ENCODE measurements around the gene POU6F2. TPM values are rescaled to one million over a fixed set of nuclear protein-coding genes. Genes with fewer than 3 reads are reported as not detected.

The POU6F2 gene
- total RNA-seq, 1 experiment from 2014 or later: not detected

DNA sequence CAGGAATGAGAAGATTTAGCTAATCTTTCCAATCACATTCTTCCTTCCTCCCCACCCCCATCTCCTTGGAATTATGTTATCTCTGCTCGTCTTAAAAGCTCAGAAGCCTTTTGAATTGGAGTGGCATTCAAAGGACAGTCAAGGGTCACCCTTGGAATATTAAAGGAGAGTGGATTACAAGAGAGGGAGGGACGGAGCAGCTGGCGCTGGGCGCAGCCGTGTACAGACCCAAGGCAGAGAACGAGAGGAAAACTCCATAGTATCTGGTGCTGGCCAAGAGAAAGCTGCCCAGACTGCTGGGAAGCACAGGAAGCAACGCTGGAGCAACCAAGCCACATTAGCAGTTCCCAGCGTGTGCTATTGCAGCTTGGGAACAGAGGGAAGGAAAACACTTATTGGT lies 95.7 kb downstream of the POU6F2 start:
- H3K27ac ChIP-seq (ENCODE audit: low read length): no peak overlapping the region
- intact Hi-C loops (cut with micrococcal nuclease; ENCODE audit: unreplicated experiment): no loop called here
- no peaks in the 10 kb centered on the region for H3K36me3 ChIP-seq (ENCODE audit: control insufficient read depth, insufficient read depth, low read length)
- H3K4me1 ChIP-seq (ENCODE audit: control insufficient read depth, insufficient read depth, low read length): no peaks in the 10 kb centered on the region
- no peak for DNase-seq (ENCODE audit: low read depth, low spot score)
- TF ChIP-seq, protein P1, sequence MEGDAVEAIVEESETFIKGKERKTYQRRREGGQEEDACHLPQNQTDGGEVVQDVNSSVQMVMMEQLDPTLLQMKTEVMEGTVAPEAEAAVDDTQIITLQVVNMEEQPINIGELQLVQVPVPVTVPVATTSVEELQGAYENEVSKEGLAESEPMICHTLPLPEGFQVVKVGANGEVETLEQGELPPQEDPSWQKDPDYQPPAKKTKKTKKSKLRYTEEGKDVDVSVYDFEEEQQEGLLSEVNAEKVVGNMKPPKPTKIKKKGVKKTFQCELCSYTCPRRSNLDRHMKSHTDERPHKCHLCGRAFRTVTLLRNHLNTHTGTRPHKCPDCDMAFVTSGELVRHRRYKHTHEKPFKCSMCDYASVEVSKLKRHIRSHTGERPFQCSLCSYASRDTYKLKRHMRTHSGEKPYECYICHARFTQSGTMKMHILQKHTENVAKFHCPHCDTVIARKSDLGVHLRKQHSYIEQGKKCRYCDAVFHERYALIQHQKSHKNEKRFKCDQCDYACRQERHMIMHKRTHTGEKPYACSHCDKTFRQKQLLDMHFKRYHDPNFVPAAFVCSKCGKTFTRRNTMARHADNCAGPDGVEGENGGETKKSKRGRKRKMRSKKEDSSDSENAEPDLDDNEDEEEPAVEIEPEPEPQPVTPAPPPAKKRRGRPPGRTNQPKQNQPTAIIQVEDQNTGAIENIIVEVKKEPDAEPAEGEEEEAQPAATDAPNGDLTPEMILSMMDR (IDR thresholded peaks at IDR 0.05): no peak
- no peaks in the 10 kb centered on the region for H3K27me3 ChIP-seq (ENCODE audit: control insufficient read depth, insufficient read depth, low read length)
- no peak overlapping the region for H3K4me3 ChIP-seq (ENCODE audit: low read depth in 2 of 2, low read length in 2 of 2)
- no peak for ATAC-seq
- H3K9me3 ChIP-seq (ENCODE audit: control insufficient read depth, insufficient read depth, low read depth, low read length): no peaks in the 10 kb centered on the region
- in situ Hi-C loops (cut with HindIII; ENCODE audit: low pct_unique_long_range_greater_than_20kb, low sequenced_read_pairs): no loop called here
- BruUV-seq (replicated peaks): no TSS peak
- POLR2A ChIA-PET: no interaction called here
- CTCF ChIA-PET: interaction anchor here (0.6 kb wide), 1 partner anchor 1503 kb away, joined by 3 read pairs; no protein-coding TSS in a partner anchor

DNA sequence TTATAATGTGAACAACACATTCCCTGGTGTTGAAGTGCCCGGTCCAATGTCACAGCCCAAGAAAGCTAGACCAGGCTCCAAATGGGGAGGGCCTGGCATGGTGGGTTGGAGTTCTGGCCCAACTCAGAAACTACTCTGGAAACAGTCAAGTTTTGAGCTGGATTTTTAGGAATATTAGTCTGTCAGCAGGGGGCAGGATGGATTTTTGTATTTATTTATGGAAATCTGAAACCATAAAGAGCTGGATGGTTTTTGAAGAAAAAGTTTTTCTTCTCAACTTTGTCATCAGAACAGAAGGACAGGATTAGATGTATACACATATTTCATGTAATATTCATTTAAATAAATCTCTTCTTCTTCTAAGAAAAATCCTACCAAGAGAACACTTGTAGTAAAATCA lies 97.5 kb downstream of the POU6F2 start:
- H3K27ac ChIP-seq (ENCODE audit: low read length): no peak overlapping the region
- ChIA-PET CTCF (no interaction called here), POLR2A (no interaction called here)
- no peaks in the 10 kb centered on the region for H3K36me3 ChIP-seq (ENCODE audit: control insufficient read depth, insufficient read depth, low read length)
- H3K27me3 ChIP-seq (ENCODE audit: control insufficient read depth, insufficient read depth, low read length): no peaks in the 10 kb centered on the region
- in situ Hi-C loops (cut with HindIII; ENCODE audit: low pct_unique_long_range_greater_than_20kb, low sequenced_read_pairs) (no loop called here), intact Hi-C loops (cut with micrococcal nuclease; ENCODE audit: unreplicated experiment) (no loop called here)
- H3K9me3 ChIP-seq (ENCODE audit: control insufficient read depth, insufficient read depth, low read depth, low read length): no peaks in the 10 kb centered on the region
- ATAC-seq (no peak), DNase-seq (ENCODE audit: low read depth, low spot score) (no peak)
- no TSS peak for BruUV-seq (replicated peaks)
- H3K4me1 ChIP-seq (ENCODE audit: control insufficient read depth, insufficient read depth, low read length): no peaks in the 10 kb centered on the region
- TF ChIP-seq SIN3A (IDR thresholded peaks at IDR 0.05; ENCODE audit: borderline replicate concordance, insufficient read depth, low read depth, low read length) (no peak), TCF7L2 (IDR thresholded peaks at IDR 0.05; ENCODE audit: low read depth, low read length) (no peak), POLR2AphosphoS5 (IDR thresholded peaks at IDR 0.05; ENCODE audit: low read depth, low read length) (no peak)
- TF ChIP-seq, protein P1 (IDR thresholded peaks at IDR 0.05): peak; percentile 16; the same call in 1 of the 2 replicates
- TF ChIP-seq, protein P2, sequence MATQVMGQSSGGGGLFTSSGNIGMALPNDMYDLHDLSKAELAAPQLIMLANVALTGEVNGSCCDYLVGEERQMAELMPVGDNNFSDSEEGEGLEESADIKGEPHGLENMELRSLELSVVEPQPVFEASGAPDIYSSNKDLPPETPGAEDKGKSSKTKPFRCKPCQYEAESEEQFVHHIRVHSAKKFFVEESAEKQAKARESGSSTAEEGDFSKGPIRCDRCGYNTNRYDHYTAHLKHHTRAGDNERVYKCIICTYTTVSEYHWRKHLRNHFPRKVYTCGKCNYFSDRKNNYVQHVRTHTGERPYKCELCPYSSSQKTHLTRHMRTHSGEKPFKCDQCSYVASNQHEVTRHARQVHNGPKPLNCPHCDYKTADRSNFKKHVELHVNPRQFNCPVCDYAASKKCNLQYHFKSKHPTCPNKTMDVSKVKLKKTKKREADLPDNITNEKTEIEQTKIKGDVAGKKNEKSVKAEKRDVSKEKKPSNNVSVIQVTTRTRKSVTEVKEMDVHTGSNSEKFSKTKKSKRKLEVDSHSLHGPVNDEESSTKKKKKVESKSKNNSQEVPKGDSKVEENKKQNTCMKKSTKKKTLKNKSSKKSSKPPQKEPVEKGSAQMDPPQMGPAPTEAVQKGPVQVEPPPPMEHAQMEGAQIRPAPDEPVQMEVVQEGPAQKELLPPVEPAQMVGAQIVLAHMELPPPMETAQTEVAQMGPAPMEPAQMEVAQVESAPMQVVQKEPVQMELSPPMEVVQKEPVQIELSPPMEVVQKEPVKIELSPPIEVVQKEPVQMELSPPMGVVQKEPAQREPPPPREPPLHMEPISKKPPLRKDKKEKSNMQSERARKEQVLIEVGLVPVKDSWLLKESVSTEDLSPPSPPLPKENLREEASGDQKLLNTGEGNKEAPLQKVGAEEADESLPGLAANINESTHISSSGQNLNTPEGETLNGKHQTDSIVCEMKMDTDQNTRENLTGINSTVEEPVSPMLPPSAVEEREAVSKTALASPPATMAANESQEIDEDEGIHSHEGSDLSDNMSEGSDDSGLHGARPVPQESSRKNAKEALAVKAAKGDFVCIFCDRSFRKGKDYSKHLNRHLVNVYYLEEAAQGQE (IDR thresholded peaks at IDR 0.05; ENCODE audit: insufficient read depth in 1 of 2, low read depth in 2 of 2, low read length in 1 of 2): no peak
- no peak overlapping the region for H3K4me3 ChIP-seq (ENCODE audit: low read depth in 2 of 2, low read length in 2 of 2)

DNA sequence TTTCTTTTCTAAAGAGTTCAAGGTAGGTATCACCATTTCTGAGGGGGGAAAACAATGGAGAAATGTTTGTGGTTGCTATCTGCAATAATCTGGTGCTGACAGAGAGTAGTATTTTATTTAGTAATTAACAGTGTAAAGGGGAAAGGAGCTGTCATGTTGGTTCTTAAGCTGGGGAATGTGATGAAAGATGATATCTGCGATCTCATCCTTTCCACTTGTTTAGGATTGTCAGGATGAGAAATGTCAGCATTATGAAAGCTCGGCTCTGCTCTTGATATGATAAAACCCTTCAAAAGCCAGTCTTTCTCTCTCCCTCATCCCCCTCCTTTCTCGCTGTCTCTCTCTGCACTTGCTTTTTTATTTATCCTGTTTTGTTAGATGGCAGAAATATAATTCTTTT lies 106.1 kb downstream of the POU6F2 start:
- Histone ChIP-seq H3K4me3 (ENCODE audit: low read depth in 2 of 2, low read length in 2 of 2) (no peak overlapping the region), H3K4me1 (ENCODE audit: control insufficient read depth, insufficient read depth, low read length) (no peaks in the 10 kb centered on the region), H3K36me3 (ENCODE audit: control insufficient read depth, insufficient read depth, low read length) (no peaks in the 10 kb centered on the region), H3K9me3 (ENCODE audit: control insufficient read depth, insufficient read depth, low read depth, low read length) (no peaks in the 10 kb centered on the region), H3K27me3 (ENCODE audit: control insufficient read depth, insufficient read depth, low read length) (peaks cover 10% of the 10 kb centered on the region), H3K27ac (ENCODE audit: low read length) (no peak overlapping the region)
- intact Hi-C loops (cut with micrococcal nuclease; ENCODE audit: unreplicated experiment): no loop called here
- DNase-seq (ENCODE audit: low read depth, low spot score) (no peak), ATAC-seq (no peak)
- POLR2A ChIA-PET: no interaction called here
- in situ Hi-C loops (cut with HindIII; ENCODE audit: low pct_unique_long_range_greater_than_20kb, low sequenced_read_pairs): no loop called here
- no TSS peak for BruUV-seq (replicated peaks)
- TF ChIP-seq, protein P2 (IDR thresholded peaks at IDR 0.05; ENCODE audit: insufficient read depth in 1 of 2, low read depth in 2 of 2, low read length in 1 of 2): no peak
- TF ChIP-seq SIN3A (IDR thresholded peaks at IDR 0.05; ENCODE audit: borderline replicate concordance, insufficient read depth, low read depth, low read length): no peak
- TF ChIP-seq, protein P1 (IDR thresholded peaks at IDR 0.05): no peak
- TF ChIP-seq POLR2AphosphoS5 (IDR thresholded peaks at IDR 0.05; ENCODE audit: low read depth, low read length): no peak
- no peak for TF ChIP-seq TCF7L2 (IDR thresholded peaks at IDR 0.05; ENCODE audit: low read depth, low read length)
- CTCF ChIA-PET: no interaction called here
